ENCODE results near the gene ZNF789. TPM values are rescaled to one million over a fixed set of nuclear protein-coding genes. Genes with fewer than 3 reads are reported as not detected.
A peak's percentile ranks its signal among the peaks of the same experiment; 100 is the strongest.
"Not testable (repeated sequence)": the region's sequence is repeated elsewhere in the genome, so short reads cannot be mapped to it uniquely, and the experiment has no call there.

The ZNF789 gene
- 37.8 TPM for polyA plus RNA-seq (ENCODE audit: insufficient read length)

- DNase-seq (ENCODE audit: low read depth) = peak; percentile 83
Observed at GRCh38 chr7:99472561-99473314, at the start of gene ZNF789. Gene ZNF789, plus strand, starts transcription at chr7:99472890. Its CDS starts 3,567 bp downstream, at chr7:99476457.

DNA sequence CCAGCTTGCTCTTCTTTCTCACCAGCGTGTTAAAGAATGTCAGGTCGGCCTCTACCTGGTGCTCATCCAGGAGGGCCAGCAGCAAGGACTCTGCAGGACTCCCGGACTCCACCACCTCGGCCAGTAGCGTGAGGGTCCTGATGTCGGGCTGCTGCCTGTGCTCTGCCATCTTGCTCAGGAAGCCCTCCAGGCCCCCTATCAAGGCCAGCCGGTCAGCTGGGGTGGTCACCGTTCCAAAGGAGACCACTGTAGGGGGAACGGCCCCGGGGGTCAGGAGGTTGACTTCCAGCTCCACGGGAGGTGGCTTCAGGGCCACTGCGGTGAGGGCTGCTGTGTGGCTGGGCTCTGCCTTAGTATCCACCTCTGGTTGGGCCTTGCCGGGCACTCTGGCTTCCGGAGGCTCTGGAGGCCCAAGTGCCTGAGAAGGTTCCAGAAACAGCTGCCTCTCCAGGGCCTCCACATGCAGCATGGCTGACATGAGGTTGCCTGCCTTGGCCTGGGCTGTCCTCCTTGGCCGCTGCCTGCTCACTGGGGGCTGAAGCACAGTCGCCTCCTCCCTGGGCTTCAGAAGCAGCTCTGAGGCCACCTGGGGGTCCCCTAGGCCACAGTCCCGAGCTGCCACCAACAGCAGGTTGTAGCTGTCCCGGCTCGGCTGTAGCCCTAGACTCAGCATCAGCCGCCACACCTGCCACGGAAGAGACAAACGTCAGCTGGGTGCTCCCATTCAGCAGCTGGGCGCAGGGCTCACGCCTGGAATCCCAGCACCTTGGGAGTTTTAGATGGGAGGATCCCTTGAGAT, 47.6 kb upstream of the ZNF789 start:
- no peak for DNase-seq (ENCODE audit: low read depth)

GRCh38 chr7:99428972-99429566, 43.6 kb upstream of the ZNF789 start:
- no peak for DNase-seq (ENCODE audit: low read depth)

- DNase-seq (ENCODE audit: low read depth) = no peak
Observed at GRCh38 chr7:99429756-99430155, 42.9 kb upstream of the ZNF789 start.

GRCh38 chr7:99431756-99432540, 40.7 kb upstream of the ZNF789 start:
- DNase-seq (ENCODE audit: low read depth) = not testable (repeated sequence)

- DNase-seq (ENCODE audit: low read depth) = no peak
Observed at GRCh38 chr7:99433158-99433557, 39.5 kb upstream of the ZNF789 start.

- no peak for DNase-seq (ENCODE audit: low read depth)
Observed at GRCh38 chr7:99437946-99438572, 34.6 kb upstream of the ZNF789 start.

GRCh38 chr7:99438573-99439480, 33.9 kb upstream of the ZNF789 start, which contains the start of the genes CPSF4 and PTCD1:
Gene CPSF4, plus strand, starts transcription at chr7:99438943. Its CDS starts 140 bp downstream, at chr7:99439083.
Gene PTCD1, minus strand, starts transcription at chr7:99438798. Its CDS starts 3,556 bp downstream, at chr7:99435242.
- peak; percentile 87 for DNase-seq (ENCODE audit: low read depth)

DNA sequence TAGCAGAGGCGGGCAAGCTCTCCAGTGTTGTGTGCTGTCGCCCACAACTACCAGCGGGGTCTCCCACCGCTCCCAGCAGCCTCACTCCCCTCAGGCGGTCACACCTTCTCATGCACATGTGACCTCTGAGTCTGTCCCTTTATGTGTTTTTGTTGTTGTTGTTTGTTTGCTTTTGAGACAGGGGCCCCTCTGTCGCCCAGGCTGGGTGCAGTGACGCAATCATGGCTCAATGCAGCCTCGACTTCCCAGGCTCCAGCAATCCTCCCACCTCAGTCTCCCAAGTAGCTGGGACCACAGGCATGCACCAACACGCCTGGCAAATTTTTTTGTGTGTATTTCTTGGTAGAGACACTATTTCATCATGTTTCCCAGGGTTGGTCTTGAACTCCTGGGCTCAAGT, 32.5 kb upstream of the ZNF789 start:
- no peak for DNase-seq (ENCODE audit: low read depth)

DNA sequence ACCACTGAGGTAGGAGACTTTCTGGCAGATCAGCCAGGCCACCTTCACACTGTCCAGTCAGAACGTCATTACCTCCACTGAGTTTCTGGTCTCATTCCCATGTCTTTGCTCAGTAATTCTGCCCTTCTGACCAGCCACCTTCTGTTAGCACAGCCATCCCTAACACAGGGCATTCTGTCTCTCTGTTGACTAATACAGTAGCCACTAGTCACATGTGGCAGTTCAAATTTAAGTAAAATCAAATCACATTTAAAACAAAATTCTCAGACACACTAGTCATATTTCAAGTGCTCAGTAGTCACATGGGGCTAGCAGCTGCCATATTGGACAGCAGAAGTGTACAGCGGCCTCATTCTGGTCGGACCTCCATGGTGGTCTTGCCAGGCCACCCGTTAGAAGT, 26.6 kb upstream of the ZNF789 start:
- DNase-seq (ENCODE audit: low read depth) = no peak

- no peak for DNase-seq (ENCODE audit: low read depth)
Observed at GRCh38 chr7:99447943-99448342, 24.7 kb upstream of the ZNF789 start.

GRCh38 chr7:99448855-99449254, 23.8 kb upstream of the ZNF789 start:
- DNase-seq (ENCODE audit: low read depth) = no peak

DNA sequence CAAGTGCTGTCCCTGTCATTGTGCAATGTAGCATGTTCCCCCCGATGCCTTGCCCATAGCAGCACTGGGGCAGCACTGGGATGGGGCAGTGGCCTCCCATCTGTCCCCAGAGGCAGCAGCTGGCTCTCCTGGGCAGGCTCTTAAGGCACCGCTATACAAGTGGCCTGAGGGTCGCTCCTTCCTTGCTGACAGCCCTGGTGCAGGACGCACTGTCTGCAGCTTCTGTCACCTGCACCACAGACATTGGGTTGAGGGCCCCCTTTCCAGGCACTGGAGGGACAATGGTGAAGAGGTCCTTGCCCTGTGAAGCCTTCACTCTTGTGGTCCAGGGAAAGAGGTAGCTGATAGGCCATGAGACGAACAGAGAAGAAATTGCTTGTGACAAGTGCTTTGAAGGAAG, 23.4 kb upstream of the ZNF789 start:
- no peak for DNase-seq (ENCODE audit: low read depth)

GRCh38 chr7:99451936-99452335, 20.8 kb upstream of the ZNF789 start:
- DNase-seq (ENCODE audit: low read depth) = no peak

DNA sequence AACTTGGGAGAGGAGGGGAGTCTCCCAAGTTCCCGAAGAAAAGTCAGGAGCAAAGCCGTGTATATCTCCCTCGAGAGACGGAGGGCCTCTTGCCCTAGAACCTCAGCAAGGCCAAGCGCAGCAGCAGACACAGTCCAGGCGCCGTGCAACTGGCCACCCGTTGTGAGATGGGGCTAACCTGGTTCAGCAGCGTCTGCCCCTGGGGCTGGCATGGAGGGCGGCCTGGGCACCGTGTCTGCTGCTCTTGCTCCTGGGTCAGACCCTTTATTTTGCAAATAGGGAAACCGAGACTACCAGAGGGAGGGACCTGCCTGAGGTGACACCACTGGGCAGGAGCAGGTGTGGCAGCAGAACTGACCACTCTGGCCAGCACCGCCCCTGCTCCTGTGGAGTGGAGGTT, 20.1 kb upstream of the ZNF789 start:
- DNase-seq (ENCODE audit: low read depth) = no peak

- DNase-seq (ENCODE audit: low read depth) = no peak
Observed at GRCh38 chr7:99453105-99453504, 19.6 kb upstream of the ZNF789 start.

DNA sequence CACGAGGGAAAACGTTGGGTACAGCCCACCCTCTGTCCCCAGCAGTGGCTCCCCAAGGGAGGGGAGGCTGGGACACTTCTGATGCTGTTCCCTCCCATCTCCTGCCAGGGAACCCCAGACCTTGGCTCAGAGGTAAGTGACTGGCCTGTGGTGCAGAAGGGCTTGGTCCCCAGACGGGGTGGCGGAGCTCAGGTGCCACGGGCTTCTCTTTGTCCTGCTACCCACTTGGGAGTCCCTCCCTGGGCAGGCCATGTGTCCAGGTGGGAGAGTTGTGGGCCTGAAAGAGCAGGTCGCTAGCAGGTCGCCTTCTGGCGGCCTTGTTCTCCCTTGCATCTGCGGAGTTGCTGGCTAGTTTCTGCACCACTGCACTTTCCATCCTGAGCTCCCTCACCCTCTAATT, 16.8 kb upstream of the ZNF789 start:
- DNase-seq (ENCODE audit: low read depth) = no peak

DNA sequence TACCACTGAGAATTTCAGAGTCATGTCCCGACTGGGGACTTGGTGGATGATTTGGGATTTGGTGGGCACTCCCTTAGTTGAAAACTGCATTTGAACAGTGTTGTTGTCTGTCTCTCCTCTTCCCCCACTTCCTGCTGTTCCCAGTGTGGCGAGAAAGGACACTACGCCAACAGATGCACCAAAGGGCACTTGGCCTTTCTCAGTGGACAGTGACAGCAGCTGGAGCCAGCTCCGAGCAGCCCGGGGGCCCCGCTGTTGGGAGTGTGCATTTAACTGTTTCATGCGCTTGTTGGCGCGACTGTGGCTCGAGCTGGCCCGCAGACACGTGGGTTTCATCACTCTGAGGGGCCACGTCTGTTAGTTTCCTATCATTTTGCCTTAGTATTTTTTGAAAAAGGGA, 16.4 kb upstream of the ZNF789 start:
- DNase-seq (ENCODE audit: low read depth) = no peak

DNA sequence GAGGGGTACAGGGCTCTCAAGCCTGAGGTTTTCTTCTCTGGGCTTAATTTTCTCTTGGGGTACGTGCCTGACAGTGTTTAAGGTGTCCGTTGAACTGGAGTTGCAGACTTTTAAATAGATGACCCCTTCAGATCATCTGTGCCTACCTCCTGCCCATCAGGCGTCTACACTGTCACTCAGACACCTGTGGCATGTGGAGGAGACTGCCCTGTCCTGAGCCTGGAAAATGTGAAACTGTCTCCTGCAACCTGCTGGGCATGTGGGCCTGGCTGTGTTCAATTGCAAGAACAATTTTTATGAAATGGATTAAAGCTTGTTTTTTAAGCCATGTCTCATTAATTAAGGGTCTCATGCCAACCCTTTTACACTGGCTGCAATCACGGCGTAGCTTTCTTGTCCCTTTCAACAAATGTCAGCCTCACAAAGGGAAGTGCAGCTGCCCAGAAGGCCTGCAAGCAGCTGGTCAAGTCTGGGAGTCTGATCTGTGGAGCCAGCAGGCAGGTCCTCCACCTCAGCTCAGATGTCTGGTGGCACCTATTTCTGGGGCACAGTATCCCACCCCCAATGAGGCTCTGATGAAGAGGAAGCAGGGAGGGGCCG, 15.5 kb upstream of the ZNF789 start:
- no peak for DNase-seq (ENCODE audit: low read depth)
